TTC549 (cell line): ENCODE data around the gene CLEC3B.
"Not testable (repeated sequence)": the region's sequence is repeated elsewhere in the genome, so short reads cannot be mapped to it uniquely, and the experiment has no call there.

ENCODE experiments used
- FAIRE-seq: peaks from 2 replicates; lab custom pipeline; 2012; peaks lifted over from hg19 to GRCh38; lab: Jason Lieb, UNC

Gene CLEC3B

GRCh38 chr3:45067941-45068340 is 41.8 kb downstream of the CLEC3B start:
- no peak for FAIRE-seq

- FAIRE-seq: no peak
These were observed 45.0 kb downstream of the CLEC3B start for GRCh38 chr3:45071075-45071474.

- no peak for FAIRE-seq
These were observed 49.9 kb downstream of the CLEC3B start for GRCh38 chr3:45075821-45076625.

GRCh38 chr3:45078256-45078655 is 52.2 kb downstream of the CLEC3B start:
- not testable (repeated sequence) for FAIRE-seq

GRCh38 chr3:45078910-45079522 is 52.9 kb downstream of the CLEC3B start:
- no peak for FAIRE-seq

- no peak for FAIRE-seq
These were observed 53.6 kb downstream of the CLEC3B start for GRCh38 chr3:45079715-45080114.

- FAIRE-seq: no peak
These were observed 54.7 kb downstream of the CLEC3B start for GRCh38 chr3:45080824-45081223.

- no peak for FAIRE-seq
These were observed 55.5 kb downstream of the CLEC3B start for GRCh38 chr3:45081506-45082141.

GRCh38 chr3:45082142-45082538 is 56.0 kb downstream of the CLEC3B start:
- no peak for FAIRE-seq

GRCh38 chr3:45083023-45083422 is 56.9 kb downstream of the CLEC3B start:
- no peak for FAIRE-seq

- no peak for FAIRE-seq
These were observed 58.3 kb downstream of the CLEC3B start for GRCh38 chr3:45084361-45084760.

- FAIRE-seq: no peak
These were observed 59.0 kb downstream of the CLEC3B start for GRCh38 chr3:45084820-45085816.
